HuH-7.5 (cell line): ENCODE results near the gene SERPINF2.
"Not testable (repeated sequence)": the region's sequence is repeated elsewhere in the genome, so short reads cannot be mapped to it uniquely, and the experiment has no call there.

Source experiments
- DNase-seq: peaks from one replicate; pipeline ENCODE4 v3.0.0; 2011; ENCODE audit warnings: low spot score

The SERPINF2 gene

DNA sequence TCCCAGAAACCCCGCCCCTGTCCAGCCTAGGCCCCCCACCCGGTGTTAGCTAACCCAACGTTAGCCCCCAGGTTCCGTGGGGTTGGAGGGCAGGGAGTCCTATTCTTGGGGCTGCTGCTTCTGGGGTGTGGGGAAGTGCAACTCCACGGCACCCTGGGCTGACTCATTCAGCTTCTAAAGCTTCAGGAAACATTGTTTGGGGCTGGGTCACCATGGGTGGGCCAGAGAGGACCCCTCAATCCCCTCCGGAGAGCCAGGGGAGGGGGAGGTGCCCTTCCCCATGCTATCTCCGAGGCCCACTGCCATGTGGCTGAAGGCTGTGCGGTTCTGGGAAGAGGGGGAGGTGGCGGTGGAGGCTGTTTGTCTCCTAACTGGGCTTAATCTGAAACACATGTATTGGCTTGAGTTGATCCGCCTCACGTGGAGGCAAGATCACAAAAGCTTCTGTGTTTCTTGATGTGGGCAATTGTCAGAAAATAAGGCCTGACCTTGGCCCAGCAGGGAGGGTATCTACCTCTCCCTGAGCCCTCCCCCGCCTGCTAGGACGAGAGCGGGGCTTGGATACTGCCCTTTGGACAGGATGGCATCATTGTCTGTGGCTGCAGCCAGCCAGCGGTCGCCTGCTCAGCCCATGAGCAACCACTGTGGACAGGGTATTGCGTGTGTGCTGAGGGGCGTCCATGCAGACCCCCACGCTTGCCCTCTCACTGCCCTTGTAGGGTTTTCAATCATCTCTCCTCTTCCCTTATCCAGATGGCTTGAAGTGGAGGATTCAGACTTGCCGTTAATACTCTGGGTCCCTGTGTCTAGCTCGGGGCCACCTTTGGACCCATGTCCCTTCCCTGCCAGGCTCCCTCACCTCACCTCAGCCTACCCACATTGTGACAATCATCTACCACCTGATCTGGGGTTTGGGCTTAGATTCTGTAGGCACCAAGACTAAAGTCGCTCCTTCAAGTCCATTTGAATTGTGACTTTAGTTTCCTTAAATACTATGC lies 20.5 kb downstream of the SERPINF2 start:
- peak; percentile 51 for DNase-seq

DNA sequence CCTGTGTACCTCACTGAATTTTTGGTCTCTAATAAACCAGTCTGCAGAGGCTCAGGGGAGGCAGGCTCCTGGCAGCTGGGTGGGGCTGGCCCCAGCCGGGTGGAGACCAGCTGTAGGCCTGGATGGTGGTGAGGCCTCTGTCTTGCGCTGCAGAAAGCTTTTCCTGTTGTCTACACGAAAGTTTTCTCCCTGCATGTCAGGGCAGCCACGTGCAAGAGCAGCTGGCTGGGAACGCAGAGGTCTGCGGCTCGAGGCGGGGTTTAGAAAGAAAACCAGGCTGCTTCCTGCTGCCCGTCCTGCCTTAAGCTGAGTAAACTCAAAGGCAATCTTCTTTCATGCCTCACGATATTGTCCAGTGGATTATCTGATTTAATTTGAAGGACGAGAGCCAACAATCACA lies 21.6 kb downstream of the SERPINF2 start:
- DNase-seq, result no peak

DNA sequence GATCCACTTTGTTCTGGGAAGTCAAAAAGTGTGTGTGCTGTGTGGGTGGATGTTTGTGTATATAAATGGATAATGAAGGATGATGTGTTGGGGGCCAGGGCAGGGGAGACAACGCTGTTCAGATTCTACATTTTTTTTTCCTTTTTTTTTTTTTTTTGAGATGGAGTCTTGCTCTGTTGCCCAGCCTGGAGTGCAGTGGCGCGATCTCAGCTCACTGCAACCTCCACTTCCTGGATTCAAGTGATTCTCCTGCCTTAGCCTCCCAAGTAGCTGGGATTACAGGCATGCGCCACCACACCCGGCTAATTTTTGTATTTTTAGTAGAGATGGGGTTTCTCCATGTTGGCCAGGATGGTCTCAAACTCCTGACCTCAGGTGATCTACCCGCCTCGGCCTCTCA lies 22.0 kb downstream of the SERPINF2 start:
- not testable (repeated sequence) for DNase-seq

DNA sequence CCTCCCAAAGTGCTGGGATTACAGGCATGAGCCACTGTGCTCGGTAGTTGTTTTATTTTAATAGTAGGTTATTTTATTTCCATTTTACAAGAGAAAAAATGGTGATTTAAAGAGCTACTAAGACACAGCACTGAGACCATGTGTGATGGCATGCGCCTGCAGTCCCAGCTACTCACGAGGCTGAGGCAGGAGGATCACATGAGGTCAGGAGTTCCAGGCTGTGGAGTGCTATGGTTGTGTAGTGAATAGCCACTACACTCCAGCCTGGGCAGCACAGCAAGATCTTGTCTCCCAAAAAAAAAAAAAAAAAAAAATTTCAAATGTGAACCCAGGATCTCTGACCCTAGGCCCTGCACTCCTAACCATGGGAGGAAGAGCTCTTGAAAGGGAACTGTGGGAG lies 22.9 kb downstream of the SERPINF2 start:
- DNase-seq, result no peak

DNA sequence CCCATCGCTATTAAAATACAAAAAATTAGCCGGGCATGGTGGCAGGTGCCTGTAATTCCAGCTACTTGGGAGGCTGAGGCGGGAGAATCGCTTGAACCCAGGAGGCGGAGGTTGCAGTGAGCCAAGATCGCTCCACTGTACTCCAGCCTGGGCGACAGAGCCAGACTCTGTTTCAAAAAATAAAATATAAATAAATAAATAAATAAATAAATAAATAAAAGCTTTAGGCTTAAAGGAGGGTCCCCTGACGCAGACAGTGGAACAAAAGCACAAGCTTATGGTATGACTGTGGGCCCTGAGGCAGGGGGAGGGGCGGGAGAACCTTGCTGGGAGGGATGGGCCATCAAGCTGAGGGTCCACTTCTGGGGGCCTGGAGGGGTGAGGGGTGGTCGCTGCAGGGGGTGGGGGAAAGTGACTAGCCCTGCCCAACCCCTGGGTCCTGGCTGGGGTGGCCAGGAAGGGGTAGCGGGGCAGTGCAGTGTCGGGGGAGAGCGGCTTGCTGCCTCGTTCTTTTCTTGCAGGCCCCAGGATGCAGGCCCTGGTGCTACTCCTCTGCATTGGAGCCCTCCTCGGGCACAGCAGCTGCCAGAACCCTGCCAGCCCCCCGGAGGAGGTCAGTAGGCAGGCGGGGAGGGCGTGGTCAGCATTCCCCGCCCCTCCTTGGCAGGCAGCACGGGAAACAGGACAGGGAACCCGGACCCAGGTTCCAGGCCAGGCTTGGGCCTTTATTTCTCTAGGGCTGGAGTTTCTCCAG lies 23.9 kb downstream of the SERPINF2 start:
- no peak for DNase-seq

DNA sequence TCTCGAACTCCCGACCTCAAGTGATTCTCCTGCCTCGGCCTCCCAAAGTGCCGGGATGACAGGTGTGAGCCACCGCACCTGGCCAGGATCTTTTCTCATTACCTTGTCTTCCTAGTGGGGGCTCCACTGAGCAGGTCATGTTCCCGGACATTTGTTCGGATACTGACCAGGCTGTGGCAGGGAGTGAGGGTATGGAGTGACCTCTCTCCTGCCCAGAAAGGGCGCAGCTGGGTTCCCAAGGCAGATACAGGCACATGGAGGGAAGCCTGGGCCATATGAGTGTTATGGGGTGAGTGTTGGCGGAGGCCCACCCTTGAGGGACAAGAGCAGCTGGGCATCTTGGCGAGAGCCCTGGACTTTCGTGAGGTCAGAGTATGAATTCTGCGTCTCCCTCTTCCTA lies 24.7 kb downstream of the SERPINF2 start:
- no peak for DNase-seq

DNA sequence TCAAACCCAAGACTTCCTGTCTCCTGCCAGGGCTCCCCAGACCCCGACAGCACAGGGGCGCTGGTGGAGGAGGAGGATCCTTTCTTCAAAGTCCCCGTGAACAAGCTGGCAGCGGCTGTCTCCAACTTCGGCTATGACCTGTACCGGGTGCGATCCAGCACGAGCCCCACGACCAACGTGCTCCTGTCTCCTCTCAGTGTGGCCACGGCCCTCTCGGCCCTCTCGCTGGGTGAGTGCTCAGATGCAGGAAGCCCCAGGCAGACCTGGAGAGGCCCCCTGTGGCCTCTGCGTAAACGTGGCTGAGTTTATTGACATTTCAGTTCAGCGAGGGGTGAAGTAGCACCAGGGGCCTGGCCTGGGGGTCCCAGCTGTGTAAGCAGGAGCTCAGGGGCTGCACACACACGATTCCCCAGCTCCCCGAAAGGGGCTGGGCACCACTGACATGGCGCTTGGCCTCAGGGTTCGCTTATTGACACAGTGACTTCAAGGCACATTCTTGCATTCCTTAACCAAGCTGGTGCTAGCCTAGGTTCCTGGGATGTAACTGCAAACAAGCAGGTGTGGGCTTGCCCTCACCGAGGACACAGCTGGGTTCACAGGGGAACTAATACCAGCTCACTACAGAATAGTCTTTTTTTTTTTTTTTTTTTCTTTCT lies 27.3 kb downstream of the SERPINF2 start:
- DNase-seq, result peak; percentile 52

DNA sequence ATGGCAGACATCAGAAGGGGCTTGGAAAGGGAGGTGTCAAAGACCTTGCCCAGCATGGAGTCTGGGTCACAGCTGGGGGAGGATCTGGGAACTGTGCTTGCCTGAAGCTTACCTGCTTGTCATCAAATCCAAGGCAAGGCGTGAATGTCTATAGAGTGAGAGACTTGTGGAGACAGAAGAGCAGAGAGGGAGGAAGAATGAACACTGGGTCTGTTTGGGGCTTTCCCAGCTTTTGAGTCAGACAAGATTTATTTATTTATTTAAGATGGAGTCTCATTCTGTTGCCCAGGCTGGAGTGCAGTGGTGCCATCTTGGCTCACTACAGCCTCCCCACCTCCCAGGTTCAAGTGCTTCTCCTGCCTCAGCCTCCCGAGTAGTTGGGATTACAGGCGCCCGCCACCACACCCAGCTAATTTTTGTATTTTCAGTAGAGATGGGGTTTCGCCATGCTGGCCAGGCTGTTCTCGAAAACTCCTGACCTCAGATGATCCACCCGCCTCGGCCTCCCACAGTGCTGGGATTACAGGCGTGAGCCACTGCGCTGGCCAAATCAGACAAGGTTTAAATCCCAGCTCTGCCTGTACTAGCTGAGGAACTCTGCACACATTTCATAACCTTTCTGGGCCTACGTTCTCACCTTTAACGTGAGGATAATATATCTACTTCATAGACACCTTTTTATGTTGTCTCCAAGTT lies 30.5 kb downstream of the SERPINF2 start:
- DNase-seq, result not testable (repeated sequence)

DNA sequence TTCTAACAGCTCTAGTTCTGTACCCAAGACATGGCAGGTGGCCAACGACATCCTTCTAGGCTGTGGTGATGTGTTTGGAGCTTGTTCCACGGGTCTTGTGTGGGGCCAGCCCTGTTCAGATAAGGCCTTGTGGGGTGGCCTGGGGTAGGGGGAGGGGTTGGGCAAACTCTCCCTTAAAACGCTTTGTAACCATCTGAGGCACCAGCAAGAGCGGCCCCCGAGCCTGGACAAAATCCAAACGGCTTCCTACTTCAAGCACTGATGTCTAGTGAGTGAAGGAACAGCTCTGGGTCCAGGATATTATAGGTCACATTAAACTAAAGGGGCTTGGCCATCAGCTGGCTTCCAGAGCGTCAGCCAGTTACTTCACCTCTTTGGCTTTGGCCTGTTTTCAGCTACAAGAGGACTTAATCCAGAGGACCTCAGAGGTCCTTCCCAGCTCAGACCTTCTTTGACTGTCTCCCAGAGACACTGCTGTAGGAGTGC lies 31.1 kb downstream of the SERPINF2 start:
- no peak for DNase-seq

DNA sequence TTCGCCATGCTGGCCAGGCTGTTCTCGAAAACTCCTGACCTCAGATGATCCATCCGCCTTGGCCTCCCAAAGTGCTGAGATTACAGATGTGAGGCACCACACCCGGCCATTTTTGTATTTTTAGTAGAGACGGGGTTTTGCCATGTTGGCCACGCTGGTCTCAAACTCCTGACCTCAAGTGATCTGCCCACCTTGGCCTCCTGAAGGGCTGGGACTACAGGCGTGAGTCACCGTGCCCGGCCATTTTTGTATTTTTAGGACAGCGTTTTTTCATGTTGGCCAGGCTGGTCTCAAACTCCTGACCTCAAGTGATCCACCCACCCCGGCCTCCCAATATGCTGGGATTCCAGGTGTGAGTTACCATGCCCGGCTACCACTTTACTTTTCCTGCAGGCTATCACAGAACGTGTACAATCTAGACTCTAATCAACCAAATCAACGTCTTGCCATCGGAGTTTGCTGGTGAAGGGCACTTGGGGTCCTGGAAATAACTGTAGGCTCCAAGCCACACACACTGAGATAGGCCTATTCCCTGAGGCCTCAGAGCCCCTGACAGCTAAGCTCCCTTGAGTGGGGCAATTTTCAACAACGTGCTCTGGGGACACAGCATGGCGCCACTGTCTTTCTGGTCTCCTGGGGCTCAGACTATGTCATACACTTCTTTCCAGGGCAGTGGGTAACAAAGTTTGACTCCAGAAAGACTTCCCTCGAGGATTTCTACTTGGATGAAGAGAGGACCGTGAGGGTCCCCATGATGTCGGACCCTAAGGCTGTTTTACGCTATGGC lies 31.9 kb downstream of the SERPINF2 start:
- DNase-seq, result no peak

DNA sequence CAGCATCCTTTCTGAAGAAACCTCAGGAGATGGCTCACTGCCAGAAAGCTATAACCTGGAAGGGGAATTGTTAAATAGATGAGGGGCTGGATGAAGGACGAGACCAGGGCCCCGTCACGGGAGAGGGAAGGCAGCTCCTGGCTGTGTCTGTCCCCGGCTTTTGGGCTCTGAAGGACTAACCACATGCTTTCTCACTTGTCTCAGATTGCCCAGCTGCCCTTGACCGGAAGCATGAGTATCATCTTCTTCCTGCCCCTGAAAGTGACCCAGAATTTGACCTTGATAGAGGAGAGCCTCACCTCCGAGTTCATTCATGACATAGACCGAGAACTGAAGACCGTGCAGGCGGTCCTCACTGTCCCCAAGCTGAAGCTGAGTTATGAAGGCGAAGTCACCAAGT lies 33.7 kb downstream of the SERPINF2 start:
- no peak for DNase-seq

DNA sequence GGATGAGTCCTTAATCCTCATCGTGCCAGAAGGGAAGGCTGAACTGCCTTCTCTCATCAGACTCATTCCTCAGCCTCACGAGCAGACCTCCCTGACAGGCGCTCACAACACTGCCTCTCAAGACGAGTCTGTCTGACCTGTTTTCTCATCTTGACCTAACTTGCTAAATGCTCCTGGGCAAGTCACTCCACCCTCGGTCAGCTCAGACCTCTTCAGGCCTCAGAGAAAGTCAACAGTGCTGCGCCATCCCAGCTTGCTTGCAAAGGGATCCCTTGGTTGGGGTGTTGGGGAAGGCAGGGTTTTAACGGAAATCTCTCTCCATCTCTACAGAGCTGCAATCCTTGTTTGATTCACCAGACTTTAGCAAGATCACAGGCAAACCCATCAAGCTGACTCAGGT lies 34.2 kb downstream of the SERPINF2 start:
- DNase-seq, result no peak

DNA sequence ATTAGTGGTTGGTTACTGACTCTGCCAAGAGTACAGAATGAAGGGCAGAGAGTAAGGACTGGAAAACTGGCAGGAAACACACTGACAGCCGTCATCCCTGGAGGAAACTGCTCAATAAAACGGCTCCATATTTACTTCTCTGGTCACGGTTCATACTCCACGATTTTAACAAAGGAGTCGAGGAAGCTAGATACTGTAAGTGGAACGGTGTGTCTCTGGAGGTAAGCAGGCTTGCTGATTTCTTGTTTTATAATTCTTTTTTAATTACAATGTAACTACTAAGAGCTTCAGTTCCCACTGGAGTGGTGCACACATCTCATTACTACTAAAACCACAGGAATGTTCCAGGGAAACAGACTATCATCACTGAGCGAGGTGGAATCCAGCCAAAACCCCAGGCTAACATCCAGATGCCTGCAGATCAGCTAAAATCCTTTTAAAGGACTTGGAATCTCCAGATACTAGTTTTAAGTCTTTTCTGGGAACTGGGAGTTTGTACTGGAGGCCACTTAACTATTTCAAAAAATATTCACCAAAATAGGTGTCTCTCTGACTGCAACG lies 37.0 kb downstream of the SERPINF2 start:
- no peak for DNase-seq

DNA sequence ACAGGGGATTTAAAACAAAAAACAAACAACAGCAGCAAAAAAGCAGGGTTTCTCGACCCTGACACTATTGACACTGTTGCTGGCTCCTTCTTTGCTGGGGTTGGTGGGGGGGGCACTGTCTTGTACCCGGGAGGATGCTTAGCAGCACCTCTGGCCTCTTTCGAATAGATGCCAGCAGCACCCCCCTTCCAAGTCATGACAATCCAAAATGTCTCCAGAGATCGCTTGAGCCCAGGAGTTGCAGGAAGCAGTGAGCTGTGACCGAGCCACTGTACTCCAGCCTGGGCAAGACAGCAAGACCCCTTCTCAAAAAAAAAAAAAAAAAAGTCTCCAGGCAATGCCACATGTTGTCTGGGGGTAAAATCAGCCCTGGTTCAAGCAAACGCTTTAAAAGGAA lies 39.5 kb downstream of the SERPINF2 start:
- no peak for DNase-seq

DNA sequence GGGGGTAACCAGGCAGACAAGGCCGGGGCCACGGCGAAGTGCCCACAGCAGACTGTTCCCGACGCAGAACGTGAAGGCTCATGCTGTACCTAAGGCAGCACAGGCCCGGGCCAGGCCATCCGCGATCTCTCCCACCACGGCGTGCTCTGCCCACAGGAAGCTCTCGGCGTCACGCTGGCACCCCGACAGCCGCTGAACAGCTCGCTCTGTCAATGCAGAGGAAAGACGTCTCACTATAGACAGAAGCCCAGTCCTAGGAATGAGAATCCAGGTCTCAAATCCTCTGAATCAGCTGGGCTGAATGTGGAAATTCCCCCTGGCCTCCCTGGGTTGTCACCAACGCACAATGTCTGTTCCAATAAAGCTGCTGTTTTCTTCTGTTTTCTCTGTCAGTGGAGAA lies 40.6 kb downstream of the SERPINF2 start:
- DNase-seq, result no peak

DNA sequence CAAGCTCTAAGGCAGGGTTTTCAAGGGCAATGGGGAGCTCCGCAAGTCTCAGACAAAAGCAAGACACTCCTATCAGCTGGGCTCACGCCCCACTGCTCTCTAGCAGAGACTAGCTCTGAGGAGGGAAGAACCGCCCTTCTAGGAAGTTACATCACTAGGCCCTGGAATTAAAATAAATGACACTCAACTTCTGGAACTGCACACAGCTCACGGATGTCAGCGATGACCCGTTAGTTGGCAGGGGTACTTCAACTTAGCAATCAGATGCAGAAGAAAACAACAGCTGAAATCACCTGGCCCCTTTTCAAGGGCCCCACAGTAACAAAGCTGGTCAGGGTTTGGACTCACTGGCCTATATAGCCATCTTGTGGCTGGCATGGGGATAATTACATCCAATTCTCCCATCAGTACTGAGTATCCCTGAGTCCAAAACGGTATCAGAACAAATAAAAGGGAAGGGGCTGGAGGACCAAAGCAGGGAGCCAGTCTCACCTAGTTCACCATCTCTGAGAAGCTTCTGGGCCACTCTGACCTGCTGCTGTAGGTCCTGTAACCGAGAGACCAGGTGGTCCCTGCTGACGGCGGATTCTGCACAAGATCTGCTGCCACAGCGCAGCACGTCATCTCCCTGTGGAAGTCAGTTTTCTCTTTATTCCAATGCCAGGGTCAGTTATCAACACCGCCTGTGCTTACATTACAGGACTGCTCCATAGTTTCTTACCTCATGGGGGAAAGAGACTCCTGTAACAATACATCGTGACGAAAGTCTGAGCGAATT lies 41.4 kb downstream of the SERPINF2 start:
- peak; percentile 58 for DNase-seq

DNA sequence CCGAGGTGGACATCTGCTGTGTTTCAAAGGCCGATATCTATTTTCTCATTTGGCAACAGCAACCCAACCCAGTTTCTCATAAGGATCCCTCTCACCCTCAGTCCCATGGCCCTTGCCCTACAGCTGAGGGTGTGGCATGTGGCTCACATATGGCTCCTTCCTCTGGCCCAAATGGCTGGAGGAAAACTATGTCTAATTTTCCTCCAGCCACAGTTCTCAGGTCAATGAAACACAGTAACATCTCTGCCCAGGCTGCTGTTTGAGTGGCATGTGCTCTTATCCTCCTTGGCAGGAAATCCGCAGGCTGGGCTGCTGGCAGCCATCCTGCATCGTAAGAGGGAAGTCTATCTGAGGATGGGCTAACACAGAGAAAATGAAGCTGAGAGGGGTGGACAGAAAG lies 43.3 kb downstream of the SERPINF2 start:
- DNase-seq, result no peak

DNA sequence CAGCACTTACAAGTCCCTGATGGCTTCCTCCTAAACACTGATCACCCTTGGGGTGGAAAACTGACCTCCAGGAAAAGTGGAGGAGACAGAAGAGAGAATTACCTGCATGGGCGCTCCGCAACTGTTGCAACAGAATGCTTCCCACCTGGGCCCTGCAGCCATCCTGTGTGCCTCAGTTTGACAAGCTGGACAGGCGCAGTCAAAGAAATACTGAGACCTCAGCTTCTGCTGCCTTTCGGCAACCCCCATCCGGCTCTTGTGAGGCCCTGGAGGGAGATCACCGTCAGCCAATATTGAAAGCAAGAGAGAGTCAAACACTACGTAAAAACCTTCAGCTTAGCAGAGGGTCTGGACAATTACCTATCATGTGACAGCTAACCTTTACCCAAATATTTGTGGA lies 44.0 kb downstream of the SERPINF2 start:
- DNase-seq, result no peak

DNA sequence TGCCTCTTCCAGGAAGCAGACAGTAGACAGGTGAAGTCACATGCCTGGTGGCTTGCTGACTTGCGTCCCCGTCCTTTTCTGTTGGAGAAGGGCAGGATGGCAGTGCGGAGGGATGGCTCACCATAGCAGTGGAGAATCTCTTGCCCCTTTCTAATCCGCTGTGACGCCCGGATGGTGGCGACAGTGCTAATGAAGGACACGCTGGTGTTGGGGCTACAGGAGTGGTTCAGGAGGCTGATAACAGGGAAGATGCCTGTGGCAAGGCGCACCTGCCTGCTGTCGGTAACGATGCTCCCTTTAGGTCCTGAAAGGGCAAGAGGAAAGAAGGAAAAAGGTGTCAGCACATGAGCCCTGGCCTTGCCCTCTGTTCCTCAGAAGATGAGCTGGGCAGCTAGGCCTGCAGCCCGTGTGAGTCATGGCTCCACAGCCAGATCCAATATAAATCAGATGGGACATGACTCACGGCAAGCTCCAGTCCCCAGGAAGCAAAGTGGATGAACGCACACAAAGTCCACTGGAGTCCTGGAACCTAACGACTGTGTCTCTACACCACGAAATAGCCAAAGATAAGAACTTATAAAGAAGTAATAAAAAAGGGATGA lies 44.7 kb downstream of the SERPINF2 start:
- DNase-seq, result no peak

DNA sequence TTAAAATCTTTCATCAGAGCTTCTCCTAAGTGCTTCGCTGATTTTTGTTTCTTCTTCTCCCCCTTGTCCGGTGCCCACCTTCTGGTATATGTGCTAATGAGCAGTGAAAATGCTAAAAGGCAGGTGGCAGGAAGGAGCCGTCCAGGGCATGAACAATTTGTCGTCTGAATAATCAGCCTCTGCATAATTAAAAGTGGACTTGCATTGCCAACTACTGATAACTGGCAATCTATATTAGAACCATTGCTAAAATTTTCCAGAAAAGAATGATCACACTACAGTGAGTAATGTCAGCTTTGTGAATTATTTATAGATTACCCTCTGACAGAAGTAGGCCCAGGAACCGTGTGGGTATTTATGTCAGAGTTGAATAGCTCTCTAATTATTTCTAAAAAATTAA lies 47.3 kb downstream of the SERPINF2 start:
- no peak for DNase-seq
